ENCODE data around the gene PLA2G12B.
"Not testable (repeated sequence)": the region's sequence is repeated elsewhere in the genome, so short reads cannot be mapped to it uniquely, and the experiment has no call there.

The PLA2G12B gene

DNA sequence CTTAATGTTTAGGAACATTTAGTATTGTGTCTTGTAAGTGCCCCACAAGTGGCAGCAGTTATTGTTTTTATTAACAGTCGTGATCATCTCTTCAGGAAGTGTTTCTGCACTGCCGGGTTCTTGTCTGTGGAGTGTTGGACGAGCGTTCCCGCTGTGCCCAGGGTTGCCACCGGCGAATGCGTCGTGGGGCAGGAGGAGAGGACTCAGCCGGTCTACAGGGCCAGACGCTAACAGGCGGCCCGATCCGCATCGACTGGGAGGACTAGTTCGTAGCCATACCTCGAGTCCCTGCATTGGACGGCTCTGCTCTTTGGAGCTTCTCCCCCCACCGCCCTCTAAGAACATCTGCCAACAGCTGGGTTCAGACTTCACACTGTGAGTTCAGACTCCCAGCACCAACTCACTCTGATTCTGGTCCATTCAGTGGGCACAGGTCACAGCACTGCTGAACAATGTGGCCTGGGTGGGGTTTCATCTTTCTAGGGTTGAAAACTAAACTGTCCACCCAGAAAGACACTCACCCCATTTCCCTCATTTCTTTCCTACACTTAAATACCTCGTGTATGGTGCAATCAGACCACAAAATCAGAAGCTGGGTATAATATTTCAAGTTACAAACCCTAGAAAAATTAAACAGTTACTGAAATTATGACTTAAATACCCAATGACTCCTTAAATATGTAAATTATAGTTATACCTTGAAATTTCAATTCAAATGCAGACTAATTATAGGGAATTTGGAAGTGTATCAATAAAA, 22.2 kb downstream of the PLA2G12B start:
- DNase-seq, result no peak

DNA sequence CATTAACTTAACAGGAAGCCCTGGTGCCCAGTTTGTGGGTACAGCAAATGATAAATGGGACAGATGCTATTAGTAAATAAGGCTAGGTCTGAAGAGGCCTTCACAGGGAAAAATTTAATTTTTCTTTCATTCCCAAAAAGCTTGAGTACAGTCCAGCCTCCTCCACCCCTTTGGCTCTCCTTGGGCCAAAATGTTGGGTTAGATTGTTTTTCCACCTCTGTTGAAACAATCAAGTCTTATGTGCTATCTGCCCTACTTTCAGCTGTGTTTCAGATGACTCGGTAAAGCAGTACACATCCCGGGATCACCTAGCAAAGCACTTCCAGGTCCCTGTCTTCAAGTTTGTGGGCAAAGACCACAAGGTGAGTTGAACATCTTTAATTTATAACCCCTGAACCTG, 24.3 kb downstream of the PLA2G12B start:
- DNase-seq, result no peak

DNA sequence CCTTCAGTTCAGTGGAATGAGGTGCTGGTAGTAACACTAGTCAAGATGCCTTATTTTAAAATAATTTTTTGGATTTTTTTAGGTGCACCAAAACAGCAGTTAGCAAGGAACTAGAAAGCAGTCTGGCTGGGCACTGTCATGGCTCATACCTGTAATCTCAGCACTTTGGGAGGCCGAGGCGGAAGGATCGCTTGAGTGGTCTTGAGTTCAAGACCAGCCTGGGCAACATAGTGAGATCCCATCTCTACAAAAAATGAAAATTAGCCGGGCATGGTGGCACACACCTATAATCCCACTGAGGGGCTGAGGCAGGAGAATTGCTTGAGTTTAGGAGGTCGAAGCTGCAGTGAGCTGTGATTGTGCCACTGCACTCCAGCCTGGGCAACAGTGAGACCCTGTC, 25.8 kb downstream of the PLA2G12B start:
- DNase-seq, result no peak

GRCh38 chr10:72927485-72927884, 27.1 kb downstream of the PLA2G12B start:
- DNase-seq, result no peak

DNA sequence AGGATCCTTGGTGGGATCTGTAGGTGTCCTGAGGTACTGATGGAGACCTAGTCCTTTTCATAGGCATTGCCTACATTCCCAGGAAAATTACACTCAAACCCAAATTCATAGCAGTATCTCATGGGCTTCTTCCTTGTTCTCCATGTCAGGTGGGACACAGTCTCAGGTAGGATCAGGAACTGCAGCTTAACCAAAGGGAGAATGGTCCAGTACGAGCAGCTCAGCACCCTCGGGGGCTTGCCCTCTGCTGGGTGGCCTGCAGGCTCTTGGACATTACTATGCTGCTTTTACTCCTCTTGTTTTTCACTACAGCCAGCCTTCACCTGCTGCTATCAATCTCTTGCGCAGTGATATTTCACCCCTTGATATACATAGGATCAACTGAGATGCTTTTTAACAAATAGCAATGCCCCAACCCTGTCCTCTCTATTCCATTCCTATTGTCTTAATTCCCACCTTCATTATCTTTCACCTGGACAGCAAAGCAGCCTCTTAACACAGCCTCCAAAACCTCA, 28.6 kb downstream of the PLA2G12B start:
- DNase-seq, result no peak

- DNase-seq, result no peak
These were observed 30.3 kb downstream of the PLA2G12B start for GRCh38 chr10:72924351-72924750.

GRCh38 chr10:72921147-72921683, 33.4 kb downstream of the PLA2G12B start:
- not testable (repeated sequence) for DNase-seq

- no peak for DNase-seq
These were observed 36.3 kb downstream of the PLA2G12B start for GRCh38 chr10:72918352-72918751.

GRCh38 chr10:72917803-72918332, 36.7 kb downstream of the PLA2G12B start:
- not testable (repeated sequence) for DNase-seq

GRCh38 chr10:72917201-72917600, 37.4 kb downstream of the PLA2G12B start:
- DNase-seq, result not testable (repeated sequence)

DNA sequence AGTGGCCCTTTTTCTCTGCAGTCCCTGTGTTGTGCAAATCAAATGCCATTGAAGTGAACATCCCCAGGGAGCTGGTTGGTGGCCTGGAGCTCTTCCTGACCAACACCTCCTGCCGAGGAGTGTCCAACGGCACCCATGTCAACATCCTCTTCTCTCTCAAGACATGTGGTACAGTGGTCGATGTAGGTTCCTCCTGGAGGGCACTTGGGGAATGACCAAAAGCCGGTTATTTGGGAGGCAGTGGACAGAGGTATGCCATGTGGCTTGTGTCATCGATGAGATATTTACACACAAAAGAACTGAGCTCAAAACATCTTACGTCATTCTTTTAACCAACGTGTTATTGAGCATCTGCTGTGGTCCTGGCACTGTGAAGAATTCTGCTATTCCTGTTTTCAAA, 41.3 kb downstream of the PLA2G12B start:
- no peak for DNase-seq

GRCh38 chr10:72912736-72913135, 41.9 kb downstream of the PLA2G12B start:
- no peak for DNase-seq

GRCh38 chr10:72911758-72912157, 42.8 kb downstream of the PLA2G12B start:
- DNase-seq, result no peak

DNA sequence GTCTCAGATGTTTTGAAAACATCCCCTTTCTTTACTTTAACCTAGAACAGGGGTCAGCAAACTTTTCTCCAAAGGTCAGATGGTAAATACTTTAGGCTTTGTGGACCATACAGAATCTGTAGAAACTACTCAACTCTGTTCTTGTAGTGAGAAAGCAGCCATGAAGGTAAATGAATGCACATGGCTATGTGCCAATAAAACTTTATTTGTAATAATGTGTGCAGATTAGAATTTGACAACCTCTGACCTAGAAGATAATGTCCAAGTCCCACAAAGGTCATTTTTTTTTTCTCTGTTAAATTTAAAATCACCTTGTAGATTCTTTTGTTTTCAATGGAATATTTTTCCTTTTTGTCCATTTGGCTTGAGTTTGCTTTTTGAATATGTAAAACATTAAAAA, 43.9 kb downstream of the PLA2G12B start:
- no peak for DNase-seq

GRCh38 chr10:72906446-72906845, 48.2 kb downstream of the PLA2G12B start:
- no peak for DNase-seq

- DNase-seq, result no peak
These were observed 49.8 kb downstream of the PLA2G12B start for GRCh38 chr10:72904806-72905205.

- DNase-seq, result not testable (repeated sequence)
These were observed 50.6 kb downstream of the PLA2G12B start for GRCh38 chr10:72903941-72904446.

DNA sequence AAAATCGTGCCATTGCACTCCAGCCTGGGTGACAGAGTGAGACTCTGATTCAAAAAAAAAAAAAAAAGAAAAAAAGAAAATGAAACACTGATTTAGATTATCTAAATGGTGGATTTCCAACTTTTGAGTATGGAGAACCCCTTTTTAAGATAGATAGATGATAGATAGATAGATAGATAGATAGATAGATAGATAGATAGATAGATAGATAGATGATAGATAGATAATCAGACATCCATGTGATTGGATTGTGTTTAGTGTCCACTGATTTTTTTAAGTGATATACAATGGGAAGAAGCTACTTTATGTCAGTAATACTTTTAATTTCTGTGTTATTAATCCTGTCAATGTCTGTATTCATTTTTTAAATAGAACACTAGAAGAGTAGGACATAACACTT, 55.1 kb downstream of the PLA2G12B start:
- no peak for DNase-seq

GRCh38 chr10:72898616-72899015, 56.0 kb downstream of the PLA2G12B start:
- DNase-seq, result no peak

DNA sequence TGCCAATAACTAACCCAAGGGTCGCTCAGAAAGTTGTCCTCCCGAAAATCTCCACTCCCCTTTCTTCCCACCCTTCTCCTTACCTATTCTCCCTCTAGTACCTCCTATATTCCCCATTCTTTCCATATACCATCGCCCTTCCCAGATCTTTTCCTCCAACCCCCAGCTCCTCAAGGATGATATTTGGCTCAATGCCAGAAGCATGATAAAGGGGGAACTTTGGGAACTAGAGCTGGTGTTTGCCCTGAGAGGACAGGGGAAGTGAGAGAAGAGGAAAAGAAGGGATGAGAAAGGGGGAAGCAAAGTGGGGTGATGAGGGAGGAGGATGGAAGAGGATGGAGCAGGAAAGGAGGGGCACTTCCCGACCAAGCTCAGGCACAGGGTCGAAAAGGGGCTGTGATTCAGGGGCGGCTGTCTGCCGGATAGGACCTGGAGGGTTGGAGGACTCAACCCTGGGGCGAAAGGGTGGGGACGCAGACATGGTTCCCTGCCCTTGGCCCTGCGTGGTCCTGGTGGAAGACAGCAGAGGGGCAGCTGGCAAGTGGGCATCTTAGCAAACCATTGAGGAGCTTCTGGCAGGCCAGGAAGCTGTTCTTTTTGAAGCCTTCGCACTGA, 59.3 kb downstream of the PLA2G12B start:
- DNase-seq, result no peak

GRCh38 chr10:72893136-72893798, 61.3 kb downstream of the PLA2G12B start, which contains the start of gene OIT3:
Gene OIT3, plus strand, starts transcription at chr10:72893739. Its CDS starts 60 bp downstream, at chr10:72893799.
- no peak for DNase-seq

- no peak for DNase-seq
These were observed 64.5 kb downstream of the PLA2G12B start for GRCh38 chr10:72890086-72890485.

GRCh38 chr10:72889391-72889831, 65.2 kb downstream of the PLA2G12B start:
- DNase-seq, result no peak
